HL-60/S4 treated with retinoic acid at 250 ng/mL for 4 days and 3 days (cell line): ENCODE data around the gene ZKSCAN2.

Experiments
- in situ Hi-C: fragments of 300-500 bp; cut with MboI; formaldehyde crosslinking; loops from 2 replicates; pipeline ENCODE4 v1.7.0; 2022; ENCODE audit warnings: low sequenced_read_pairs

Gene ZKSCAN2

GRCh38 chr16:25257470-25257955 lies at the start of gene ZKSCAN2:
Gene ZKSCAN2, minus strand, starts transcription at chr16:25257845. Its CDS starts 718 bp downstream, at chr16:25257127.
- in situ Hi-C loops = no loop called here

GRCh38 chr16:25299792-25300590 lies 42.3 kb upstream of the ZKSCAN2 start:
- in situ Hi-C loops = no loop called here

GRCh38 chr16:25298165-25298872 lies 40.7 kb upstream of the ZKSCAN2 start:
- in situ Hi-C loops = no loop called here

- in situ Hi-C loops = no loop called here
Observed at GRCh38 chr16:25297151-25297787, 39.6 kb upstream of the ZKSCAN2 start.

GRCh38 chr16:25291580-25291979 lies 33.9 kb upstream of the ZKSCAN2 start:
- in situ Hi-C loops = no loop called here

GRCh38 chr16:25289466-25289865 lies 31.8 kb upstream of the ZKSCAN2 start:
- in situ Hi-C loops = no loop called here

- in situ Hi-C loops = no loop called here
Observed at GRCh38 chr16:25279491-25279890, 21.8 kb upstream of the ZKSCAN2 start.

- in situ Hi-C loops = no loop called here
Observed at GRCh38 chr16:25271421-25271820, 13.8 kb upstream of the ZKSCAN2 start.

- in situ Hi-C loops = no loop called here
Observed at GRCh38 chr16:25270577-25270976, 12.9 kb upstream of the ZKSCAN2 start.

GRCh38 chr16:25269879-25270278 lies 12.2 kb upstream of the ZKSCAN2 start:
- in situ Hi-C loops = no loop called here

- in situ Hi-C loops = no loop called here
Observed at GRCh38 chr16:25265968-25266367, 8.3 kb upstream of the ZKSCAN2 start.

- in situ Hi-C loops = no loop called here
Observed at GRCh38 chr16:25264597-25264996, 7.0 kb upstream of the ZKSCAN2 start.

- in situ Hi-C loops = no loop called here
Observed at GRCh38 chr16:25260416-25260815, 2.8 kb upstream of the ZKSCAN2 start.

GRCh38 chr16:25258861-25259179 lies 1.2 kb upstream of the ZKSCAN2 start:
- in situ Hi-C loops = no loop called here

GRCh38 chr16:25257956-25258860 lies 563 bp upstream of the ZKSCAN2 start:
- in situ Hi-C loops = no loop called here

GRCh38 chr16:25256695-25257469 lies 763 bp downstream of the ZKSCAN2 start:
- in situ Hi-C loops = no loop called here

- in situ Hi-C loops = no loop called here
Observed at GRCh38 chr16:25253322-25253721, 4.3 kb downstream of the ZKSCAN2 start.

- in situ Hi-C loops = no loop called here
Observed at GRCh38 chr16:25250467-25250866, 7.2 kb downstream of the ZKSCAN2 start.

- in situ Hi-C loops = loop anchor here (25.0 kb wide), 1 partner anchor 174 kb away; no protein-coding TSS in a partner anchor
Observed at GRCh38 chr16:25235991-25236390, 21.7 kb downstream of the ZKSCAN2 start.

- in situ Hi-C loops = loop anchor here (25.0 kb wide), 1 partner anchor 166 kb away; no protein-coding TSS in a partner anchor
Observed at GRCh38 chr16:25228372-25228771, 29.3 kb downstream of the ZKSCAN2 start.
